ENCODE measurements around the gene PCDH1.

Gene PCDH1

DNA sequence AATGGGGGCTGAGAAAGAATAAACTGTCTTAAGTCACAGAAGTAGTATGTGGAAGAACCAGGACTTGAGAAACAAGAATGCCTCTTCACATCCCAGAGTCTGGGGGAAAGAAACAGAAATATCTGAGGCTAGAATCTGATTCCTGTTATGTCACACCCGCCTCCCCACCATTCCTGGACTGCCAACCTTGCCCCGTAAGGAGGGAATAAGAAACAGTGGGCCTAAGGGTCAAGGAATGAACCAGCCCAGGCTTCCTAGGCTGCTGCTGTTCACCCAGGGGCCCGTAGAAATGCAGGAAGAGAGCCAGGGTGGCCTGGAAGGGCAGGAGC is 4.3 kb downstream of the PCDH1 start:
- DNase-seq (ENCODE audit: low spot score): no peak

DNA sequence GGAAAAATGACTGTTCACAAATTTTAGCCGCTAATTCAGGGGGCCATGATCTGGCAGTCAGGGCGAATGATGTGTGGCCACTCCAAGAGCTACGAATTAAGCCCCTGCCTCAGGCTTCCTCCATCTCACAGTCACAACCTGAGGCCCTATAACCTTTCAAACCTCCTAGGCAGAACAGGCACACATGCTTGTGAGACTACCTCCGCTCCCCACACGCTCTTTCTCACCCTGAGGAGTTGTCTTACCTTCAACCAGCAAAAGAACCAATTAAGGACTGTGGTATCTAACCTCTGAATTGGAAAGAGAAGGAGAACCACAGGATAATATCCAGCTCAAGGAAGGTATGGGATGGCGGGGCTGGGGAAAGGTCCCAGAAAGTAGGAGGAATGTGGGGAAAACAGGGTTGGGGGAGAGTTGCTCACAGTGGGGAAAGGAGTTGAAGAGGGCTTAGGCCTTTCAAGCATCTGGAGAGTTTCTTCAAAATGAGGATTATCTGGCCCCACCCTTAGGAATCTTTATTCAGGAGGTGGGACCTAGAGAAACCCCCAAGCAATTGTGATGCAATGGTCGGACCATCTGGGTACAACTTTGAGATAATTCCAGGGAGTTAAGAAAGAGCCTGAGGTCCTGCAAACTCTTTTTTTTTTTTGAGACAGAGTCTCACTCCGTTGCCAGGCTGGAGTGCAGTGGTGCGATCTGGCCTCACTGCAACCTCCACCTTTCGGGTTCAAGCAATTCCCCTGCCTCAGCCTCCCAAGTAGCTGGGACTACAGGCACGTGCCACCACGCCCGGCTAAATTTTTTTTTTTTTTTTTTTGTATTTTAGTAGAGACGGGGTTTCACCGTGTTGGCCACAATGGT is 5.5 kb downstream of the PCDH1 start:
- DNase-seq (ENCODE audit: low spot score): no peak

GRCh38 chr5:141871870-141872269 is 6.3 kb downstream of the PCDH1 start:
- no peak for DNase-seq (ENCODE audit: low spot score)

DNA sequence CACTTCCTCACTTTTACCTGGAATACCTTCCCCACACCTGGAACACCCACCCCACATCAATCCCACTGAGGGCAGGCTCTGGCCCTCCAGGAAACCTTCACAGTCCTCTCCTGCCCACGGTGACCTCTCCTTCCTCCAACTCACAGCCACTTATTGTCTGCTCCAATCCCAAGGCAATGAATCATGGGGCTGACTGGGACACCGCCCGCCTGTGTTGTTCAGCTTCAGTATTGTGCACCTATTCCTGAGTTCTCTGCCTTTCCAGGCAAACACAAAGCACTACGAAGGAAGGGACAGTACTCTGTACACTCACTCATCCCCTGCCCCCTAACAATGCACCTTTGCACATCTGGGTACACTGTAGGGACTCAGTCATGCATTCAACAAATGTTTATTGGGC is 7.3 kb downstream of the PCDH1 start:
- DNase-seq (ENCODE audit: low spot score): no peak

GRCh38 chr5:141870228-141870627 is 8.0 kb downstream of the PCDH1 start:
- DNase-seq (ENCODE audit: low spot score): no peak

DNA sequence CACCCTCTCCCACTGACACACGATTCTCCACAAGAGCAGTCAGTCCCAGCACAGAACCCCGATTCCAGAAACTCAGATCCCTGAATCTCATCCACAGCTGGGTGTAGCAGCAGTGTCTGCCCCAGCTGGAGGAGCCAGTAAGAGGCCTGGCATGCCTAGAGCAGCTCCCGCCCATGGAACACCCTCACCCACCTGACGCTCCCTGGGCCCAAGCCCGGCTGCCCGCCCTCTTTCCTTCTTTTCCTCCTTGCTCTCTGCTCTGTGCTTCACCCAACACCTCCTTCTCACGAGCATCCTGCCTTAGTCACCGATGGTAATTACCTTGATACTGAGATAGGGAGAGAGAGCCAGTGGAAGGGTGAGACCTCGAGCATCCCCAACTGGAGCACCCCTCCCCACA is 8.7 kb downstream of the PCDH1 start:
- DNase-seq (ENCODE audit: low spot score): no peak

GRCh38 chr5:141869040-141869439 is 9.2 kb downstream of the PCDH1 start:
- no peak for DNase-seq (ENCODE audit: low spot score)

GRCh38 chr5:141868541-141868940 is 9.7 kb downstream of the PCDH1 start:
- DNase-seq (ENCODE audit: low spot score): no peak

DNA sequence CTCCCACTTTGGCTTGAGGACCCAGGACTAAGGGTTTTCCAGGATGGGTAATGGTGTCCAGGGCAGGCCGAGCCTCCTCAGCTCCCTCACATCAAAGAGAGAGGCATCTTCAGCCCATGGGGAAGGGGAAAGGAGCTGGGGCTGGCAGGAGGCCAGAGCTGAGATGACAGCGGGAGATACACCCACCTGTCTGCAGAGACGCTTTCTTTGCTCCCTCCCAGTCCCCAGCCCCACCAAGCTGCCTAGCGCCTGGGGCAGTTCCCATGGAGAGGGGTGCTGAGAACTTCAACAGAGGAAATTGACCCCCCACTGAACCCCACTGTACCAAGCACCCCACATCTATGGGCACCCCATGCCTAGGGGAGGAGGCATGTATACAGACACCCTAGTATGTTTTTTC is 10.6 kb downstream of the PCDH1 start:
- no peak for DNase-seq (ENCODE audit: low spot score)

DNA sequence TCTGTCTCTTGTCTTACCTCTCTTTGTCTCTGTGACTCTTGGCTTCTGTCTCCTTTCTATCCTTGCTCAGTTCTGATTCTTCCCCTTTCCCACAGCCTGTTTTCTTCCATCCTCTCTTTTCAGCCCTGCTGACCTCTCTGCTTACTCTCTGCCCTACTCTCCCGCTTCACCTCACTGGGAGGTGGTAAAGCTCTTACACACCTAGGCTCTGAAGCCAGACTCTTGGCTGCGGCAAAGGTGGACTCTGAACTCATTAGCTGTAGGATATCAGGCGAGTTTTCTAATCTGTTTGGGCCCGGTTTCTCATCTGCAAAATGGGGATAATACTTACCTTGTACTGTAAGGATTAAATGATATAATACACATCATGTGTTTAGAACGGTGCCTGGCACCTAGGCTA is 11.1 kb downstream of the PCDH1 start:
- no peak for DNase-seq (ENCODE audit: low spot score)

DNA sequence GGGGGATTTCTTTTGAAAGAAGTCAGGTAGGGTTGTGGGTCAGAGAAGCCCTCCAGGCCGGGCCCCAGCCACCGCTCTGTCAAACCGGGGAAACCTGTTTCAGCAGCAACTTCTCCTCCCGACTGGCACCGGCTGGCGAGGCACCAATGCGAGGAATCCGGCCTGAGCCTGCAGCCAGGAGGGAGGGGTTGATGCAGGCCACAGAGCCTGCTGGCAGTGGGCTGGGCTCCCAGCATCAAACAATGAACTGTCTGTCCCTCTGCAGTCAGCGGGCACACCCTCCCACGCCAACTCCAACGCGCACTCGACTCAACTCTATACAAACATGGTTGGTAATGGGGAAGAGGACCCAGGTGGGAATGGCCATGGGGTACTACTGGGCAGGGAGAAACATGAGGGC is 12.1 kb downstream of the PCDH1 start:
- peak; percentile 87 for DNase-seq (ENCODE audit: low spot score)

- DNase-seq (ENCODE audit: low spot score): peak; percentile 70
Measured at GRCh38 chr5:141865406-141865805, 12.8 kb downstream of the PCDH1 start.

DNA sequence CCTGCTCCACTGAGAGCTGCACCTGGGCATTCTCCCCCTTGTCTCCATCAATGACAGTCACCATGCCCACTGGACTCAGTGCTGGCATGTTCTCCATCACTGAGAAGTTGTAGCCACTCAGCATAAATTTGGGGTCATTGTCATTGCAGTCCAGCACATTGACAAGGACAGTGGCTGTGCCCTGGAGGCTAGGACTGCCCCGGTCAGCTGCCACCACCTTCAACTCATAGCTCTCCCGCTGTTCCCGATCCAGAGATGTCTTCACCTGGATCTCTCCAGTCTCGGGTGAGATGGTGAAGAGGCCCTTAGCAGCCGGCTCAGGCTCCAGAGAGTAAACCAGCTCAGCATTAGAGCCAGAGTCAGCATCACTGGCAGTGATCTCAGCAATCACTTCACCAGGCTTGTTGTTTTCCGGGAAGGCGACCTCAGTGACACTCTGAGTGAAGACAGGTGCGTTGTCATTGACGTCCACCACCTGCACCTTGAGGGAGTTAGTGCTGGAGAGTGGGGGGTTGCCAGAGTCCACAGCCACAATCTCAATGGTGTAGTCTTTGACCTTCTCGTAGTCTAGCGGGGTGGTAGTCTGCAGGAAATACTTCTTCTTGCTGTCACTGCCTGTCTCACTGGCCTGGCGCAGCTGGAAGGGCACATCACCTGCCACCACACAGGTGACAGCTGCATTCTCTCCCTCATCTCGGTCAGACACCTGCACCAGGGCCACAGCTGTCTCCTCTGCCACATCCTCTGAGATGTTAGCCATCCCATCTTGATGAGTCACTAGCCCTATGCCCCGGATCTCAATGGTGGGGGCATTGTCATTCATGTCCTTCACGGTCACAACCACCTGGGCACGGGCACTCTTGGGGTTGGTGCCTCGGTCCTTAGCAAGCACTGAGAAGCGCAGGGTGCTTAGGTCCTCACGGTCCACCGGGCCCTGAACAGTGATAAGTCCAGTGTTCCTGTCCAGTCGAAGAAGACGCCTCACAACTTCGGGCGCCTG is 13.5 kb downstream of the PCDH1 start:
- DNase-seq (ENCODE audit: low spot score): no peak

DNA sequence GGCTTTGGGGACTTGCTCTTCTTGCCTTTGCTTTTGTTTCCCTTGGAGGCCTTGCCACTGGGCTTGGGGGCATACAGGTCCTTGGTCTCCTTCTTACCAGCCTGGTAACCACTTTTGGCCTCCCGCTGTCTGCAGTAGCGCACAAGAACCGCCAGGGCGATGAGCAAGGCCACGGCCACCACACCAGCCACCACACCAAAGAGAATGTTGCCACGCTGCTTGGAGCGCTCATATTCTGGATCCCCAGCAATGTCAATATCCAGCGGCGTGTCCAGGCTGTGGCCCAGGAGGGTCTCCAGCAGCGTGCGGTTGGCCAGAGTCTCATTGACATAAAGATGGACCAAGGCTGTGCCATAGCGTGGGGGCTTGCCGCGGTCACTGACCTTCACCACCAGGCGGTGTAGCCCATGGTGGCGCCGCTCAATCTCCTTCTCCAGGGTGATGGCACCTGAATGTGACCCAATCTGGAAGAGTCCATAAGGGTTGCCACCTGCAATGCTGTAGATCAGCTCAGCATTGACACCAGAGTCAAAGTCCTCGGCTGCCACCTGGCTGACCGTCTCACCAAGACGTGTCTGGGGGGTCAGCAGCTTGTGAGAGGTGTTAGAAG is 14.5 kb downstream of the PCDH1 start:
- no peak for DNase-seq (ENCODE audit: low spot score)

- no peak for DNase-seq (ENCODE audit: low spot score)
Measured at GRCh38 chr5:141862936-141863543, 15.2 kb downstream of the PCDH1 start.

DNA sequence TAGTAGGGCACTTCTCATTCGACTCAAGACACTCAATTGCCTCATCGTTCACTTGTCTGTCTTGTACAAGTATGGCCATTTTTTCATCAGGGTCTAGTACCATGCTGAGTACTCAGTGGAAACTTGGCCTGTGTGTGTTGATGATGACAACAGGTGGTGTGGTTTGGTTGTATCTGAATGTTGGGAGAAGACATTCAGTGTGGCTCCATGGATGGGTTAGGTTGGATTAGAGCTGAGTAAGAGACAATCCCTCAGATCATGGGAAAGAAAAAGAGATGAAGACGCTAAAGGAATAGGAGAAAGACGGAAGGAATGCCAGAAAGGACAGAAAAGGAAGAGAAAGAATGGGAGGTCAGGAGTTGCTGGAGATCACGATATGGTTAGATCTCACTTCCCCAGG is 17.0 kb downstream of the PCDH1 start:
- DNase-seq (ENCODE audit: low spot score): no peak

GRCh38 chr5:141858079-141858765 is 20.0 kb downstream of the PCDH1 start:
- DNase-seq (ENCODE audit: low spot score): no peak

GRCh38 chr5:141857226-141857625 is 21.0 kb downstream of the PCDH1 start:
- DNase-seq (ENCODE audit: low spot score): peak; percentile 68

GRCh38 chr5:141856037-141856790 is 22.0 kb downstream of the PCDH1 start:
- DNase-seq (ENCODE audit: low spot score): no peak

GRCh38 chr5:141855265-141856036 is 22.8 kb downstream of the PCDH1 start:
- no peak for DNase-seq (ENCODE audit: low spot score)

All from cerebellar cortex (tissue), 1 donor.